ENCODE measurements around the gene E2F3. TPM values are rescaled to one million over a fixed set of nuclear protein-coding genes. Genes with fewer than 3 reads are reported as not detected.

Gene E2F3
- total RNA-seq, 1 experiment from 2014 or later = 27.1 TPM

- H3K27me3 ChIP-seq (ENCODE audit: insufficient read depth, low read length) = no peaks in the 10 kb centered on the region
- DNase-seq (ENCODE audit: low read depth, low spot score) (no peak), ATAC-seq (no peak)
- TF ChIP-seq REST (IDR thresholded peaks at IDR 0.05; ENCODE audit: low read depth) (no peak), TCF7L2 (IDR thresholded peaks at IDR 0.05; ENCODE audit: borderline replicate concordance, extremely low read depth, insufficient read depth, insufficient read length) (no peak), MAX (IDR thresholded peaks at IDR 0.05) (no peak), POLR2AphosphoS5 (IDR thresholded peaks at IDR 0.05; ENCODE audit: low read depth, low read length) (no peak), CEBPB (IDR thresholded peaks at IDR 0.05; ENCODE audit: low read depth) (no peak), FOSL1 (IDR thresholded peaks at IDR 0.05; ENCODE audit: low read depth) (no peak), ELF1 (IDR thresholded peaks at IDR 0.05; ENCODE audit: borderline replicate concordance, low read depth) (no peak), EZH2phosphoT487 (IDR thresholded peaks at IDR 0.05; ENCODE audit: borderline replicate concordance) (no peak), SRF (IDR thresholded peaks at IDR 0.05; ENCODE audit: low read depth) (no peak), CBX3 (IDR thresholded peaks at IDR 0.05; ENCODE audit: low read depth) (no peak)
- TF ChIP-seq, protein P1, sequence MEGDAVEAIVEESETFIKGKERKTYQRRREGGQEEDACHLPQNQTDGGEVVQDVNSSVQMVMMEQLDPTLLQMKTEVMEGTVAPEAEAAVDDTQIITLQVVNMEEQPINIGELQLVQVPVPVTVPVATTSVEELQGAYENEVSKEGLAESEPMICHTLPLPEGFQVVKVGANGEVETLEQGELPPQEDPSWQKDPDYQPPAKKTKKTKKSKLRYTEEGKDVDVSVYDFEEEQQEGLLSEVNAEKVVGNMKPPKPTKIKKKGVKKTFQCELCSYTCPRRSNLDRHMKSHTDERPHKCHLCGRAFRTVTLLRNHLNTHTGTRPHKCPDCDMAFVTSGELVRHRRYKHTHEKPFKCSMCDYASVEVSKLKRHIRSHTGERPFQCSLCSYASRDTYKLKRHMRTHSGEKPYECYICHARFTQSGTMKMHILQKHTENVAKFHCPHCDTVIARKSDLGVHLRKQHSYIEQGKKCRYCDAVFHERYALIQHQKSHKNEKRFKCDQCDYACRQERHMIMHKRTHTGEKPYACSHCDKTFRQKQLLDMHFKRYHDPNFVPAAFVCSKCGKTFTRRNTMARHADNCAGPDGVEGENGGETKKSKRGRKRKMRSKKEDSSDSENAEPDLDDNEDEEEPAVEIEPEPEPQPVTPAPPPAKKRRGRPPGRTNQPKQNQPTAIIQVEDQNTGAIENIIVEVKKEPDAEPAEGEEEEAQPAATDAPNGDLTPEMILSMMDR (IDR thresholded peaks at IDR 0.05 in 2 of 3, conservative IDR thresholded peaks at IDR 0.05 in 1 of 3; ENCODE audit: borderline replicate concordance in 1 of 3, insufficient read depth in 1 of 3, low read depth in 2 of 3, low read length in 2 of 3) = no peak
- H3K9me3 ChIP-seq (ENCODE audit: control insufficient read depth in 1 of 2, insufficient read depth in 1 of 2, low read depth in 1 of 2, low read length in 2 of 2) = no peaks in the 10 kb centered on the region
- H3K79me2 ChIP-seq (ENCODE audit: insufficient read depth, low read length) = peaks cover 100% of the 10 kb centered on the region
- intact Hi-C loops (cut with micrococcal nuclease) = no loop called here
- ChIA-PET RAD21 (ENCODE audit: low non-redundant PET in 1 of 2, low total read pairs in 2 of 2, uncharacterized antibody in 2 of 2, unreplicated experiment in 2 of 2) (no interaction called here), CTCF (interaction anchor here (0.8 to 2.1 kb wide), 2 partner anchors 10 to 11 kb away, joined by 3 to 12 read pairs; no protein-coding TSS in a partner anchor), POLR2A (interaction anchor here (0.9 kb wide), 1 partner anchor 113 kb away, joined by 3 read pairs; no protein-coding TSS in a partner anchor)
- H4K20me1 ChIP-seq (ENCODE audit: insufficient read depth) = peaks cover 44% of the 10 kb centered on the region; the same call in 1 of the 2 replicates
- no TSS peak for BruUV-seq (replicated peaks)
- no peak overlapping the region for H3K27ac ChIP-seq (ENCODE audit: low read depth, low read length)
- no peak overlapping the region for H3K4me3 ChIP-seq (replicated peaks in 1 of 2; ENCODE audit: low read depth in 1 of 2, low read length in 2 of 2)
- no peak overlapping the region for H2AFZ ChIP-seq (ENCODE audit: low read depth, low read length, poor library complexity, severe bottlenecking)
- H3K9ac ChIP-seq (ENCODE audit: low read length) = no peak overlapping the region
- H3K4me1 ChIP-seq (ENCODE audit: control insufficient read depth in 1 of 2, insufficient read depth in 2 of 2, low read length in 2 of 2) = no peaks in the 10 kb centered on the region; a peak in 1 of 4 replicates
- no peak overlapping the region for H3K4me2 ChIP-seq (ENCODE audit: low read length)
- no peaks in the 10 kb centered on the region; a peak in 1 of 4 replicates for H3K36me3 ChIP-seq (ENCODE audit: control insufficient read depth in 1 of 2, insufficient read depth in 2 of 2, low read length in 2 of 2)
- H3K9me2 ChIP-seq (ENCODE audit: insufficient read depth) = no peaks in the 10 kb centered on the region
These were observed 13.0 kb downstream of the E2F3 start for GRCh38 chr6:20414711-20415110.
